Brain pericyte (primary cell): Measurements from ENCODE around the gene PRR23A.

Experiments used
- DNase-seq: peaks from one replicate; pipeline ENCODE4 v3.0.0-alpha.2; 2012; ENCODE audit warnings: low read depth, low spot score

PRR23A gene

DNA sequence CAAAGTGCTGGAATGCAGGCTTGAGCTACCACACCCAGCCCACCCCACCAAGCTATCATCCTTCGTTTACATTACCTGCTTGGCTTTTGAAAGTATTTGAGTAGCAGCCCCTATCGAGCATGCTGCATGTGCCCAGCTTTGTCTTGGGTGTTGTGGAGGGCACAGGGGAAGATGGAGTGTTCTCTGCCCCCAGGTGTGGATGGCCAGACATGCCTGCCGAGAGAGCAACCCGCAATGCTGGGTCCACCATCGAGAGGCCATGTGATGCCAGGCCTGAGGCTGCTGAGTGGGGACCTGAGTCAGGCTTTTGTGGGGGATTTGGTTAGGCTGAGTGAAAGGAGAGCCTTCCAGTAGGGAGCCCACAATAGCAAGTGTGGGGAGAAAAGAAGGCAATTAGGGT lies 33.1 kb downstream of the PRR23A start:
- DNase-seq = no peak

DNA sequence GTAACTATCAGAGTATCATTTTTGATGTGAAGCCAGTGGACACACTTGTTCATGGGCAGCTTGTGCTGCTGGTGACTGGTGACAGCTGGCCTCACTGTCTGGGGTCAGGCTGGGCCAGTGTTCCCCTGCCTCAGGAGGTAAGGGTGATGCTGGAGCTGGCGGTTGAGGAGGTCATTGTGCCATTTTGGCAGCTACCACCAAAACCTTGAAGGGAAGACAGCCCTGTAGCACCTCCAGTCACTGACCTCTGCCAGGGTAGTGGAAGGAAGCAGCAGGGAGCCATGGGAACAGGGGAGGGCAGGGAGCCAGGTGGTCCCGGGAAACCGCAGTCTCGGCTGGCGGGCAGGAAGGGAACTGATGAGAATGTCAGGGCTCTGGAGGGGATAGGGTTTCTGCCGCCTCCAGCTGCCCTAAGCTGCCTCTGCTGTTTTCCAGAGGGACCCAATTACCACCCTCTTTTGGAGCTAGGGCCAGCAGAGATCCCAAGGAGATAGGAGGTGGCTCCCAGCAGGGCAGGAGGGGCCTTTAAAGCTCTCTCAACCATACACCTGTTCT lies 34.2 kb downstream of the PRR23A start:
- no peak for DNase-seq

DNA sequence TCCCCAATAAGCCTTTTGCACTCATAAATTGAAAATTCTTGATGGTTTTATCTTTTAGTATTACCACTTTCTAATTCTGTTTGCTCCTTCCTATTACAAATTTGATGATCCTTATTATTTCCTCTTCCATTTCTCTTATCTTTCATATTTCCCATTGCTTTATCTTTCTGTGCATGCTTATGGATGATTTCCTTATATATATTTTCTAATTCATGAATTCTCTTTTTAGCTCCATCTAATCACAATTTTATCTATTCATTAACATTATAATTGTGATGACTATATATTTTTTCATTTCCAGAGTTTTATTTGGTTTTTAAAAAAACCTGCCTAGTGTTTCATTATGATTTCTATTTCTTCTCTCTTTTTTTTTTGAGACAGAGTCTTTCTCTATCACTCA lies 41.1 kb downstream of the PRR23A start:
- no peak for DNase-seq

DNA sequence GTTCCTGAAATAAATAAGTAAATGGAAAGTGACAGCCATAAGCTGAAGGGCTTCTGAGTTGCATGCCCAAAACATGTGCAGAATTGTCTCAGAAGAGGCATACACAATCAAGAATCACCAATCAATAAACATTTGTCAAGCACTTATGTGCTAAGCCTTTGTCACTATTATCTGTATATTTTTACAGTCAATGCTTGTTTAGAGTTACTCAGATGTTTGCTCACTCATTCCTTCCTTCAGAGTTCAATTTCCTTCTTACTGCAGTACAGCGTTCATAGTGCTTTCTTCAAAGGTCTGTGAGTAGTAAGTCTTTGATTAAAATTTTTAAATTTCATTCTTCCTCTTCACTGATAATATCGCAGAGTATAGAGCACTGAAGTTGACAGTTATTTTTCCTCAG lies 41.8 kb downstream of the PRR23A start:
- no peak for DNase-seq

DNA sequence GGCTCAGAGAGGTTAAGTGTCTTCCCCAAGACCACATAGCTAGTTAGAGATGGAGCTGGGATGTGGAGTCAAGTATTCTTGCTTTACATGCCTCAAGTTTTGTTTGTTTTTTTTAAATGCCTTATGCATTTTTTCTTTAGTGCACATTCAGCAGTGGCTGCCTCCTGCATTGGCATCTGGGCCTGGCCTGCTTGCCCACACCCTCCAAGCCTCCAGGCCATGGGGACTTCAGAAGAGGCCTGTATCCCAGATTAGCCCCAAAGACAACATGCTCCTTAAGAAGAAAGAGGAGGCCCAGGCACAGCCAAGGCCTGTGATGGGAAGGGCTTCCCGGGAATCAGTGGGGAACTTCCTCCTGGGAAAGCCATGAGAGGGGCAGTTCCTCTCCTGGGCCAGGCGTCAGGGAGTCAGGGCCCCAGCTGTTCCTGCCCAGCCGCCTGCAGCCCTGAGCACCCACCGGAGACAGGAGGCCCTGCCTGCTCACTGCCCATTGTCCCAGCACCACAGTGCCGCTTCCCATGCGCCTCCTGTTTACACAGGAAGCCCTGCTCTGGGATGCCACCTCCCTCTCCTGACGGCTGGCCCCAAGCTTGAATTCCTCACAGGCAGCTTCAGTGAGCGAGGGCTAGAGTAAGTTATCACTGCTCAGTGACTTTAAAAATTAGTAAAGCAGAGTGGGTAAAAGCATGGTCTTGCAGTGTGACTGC lies 43.1 kb downstream of the PRR23A start:
- no peak for DNase-seq

DNA sequence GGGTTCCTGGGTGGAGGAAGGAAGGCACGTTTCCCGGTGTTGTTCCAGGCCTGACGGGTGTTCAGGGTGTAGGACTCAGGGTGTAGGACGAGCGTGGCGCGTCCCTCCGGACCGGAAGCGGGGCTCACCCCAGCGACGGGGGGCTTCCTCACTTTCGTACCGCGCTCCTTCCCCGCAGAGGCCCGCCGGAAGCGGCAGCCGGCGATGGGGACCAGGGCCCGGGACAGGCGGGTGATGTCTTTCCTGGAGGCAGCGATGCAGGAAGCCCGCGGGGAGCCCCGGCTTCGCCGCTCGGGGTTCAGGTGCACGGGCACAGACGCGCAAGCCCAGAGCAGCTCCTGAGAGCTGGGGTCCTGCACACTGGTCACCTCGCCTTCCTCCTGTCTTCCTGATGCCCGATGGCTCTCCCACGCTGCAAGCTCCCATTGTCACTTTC lies 45.6 kb downstream of the PRR23A start:
- DNase-seq = no peak
